H9 (cell line): ENCODE results near the gene ELFN2. TPM values are rescaled to one million over a fixed set of nuclear protein-coding genes. Genes with fewer than 3 reads are reported as not detected.

Experiments
- DNase-seq: peaks from one replicate; pipeline ENCODE4 v3.0.0-alpha.2; 2017
- H2AFZ ChIP-seq: one replicate; pipeline ENCODE4 v1.6.1; 2013; ENCODE audit warnings: mild to moderate bottlenecking, low read length, control low read depth, moderate library complexity
- H2AK5ac ChIP-seq: 2 replicates; pipeline ENCODE4 v1.6.1; 2013; ENCODE audit warnings: low read length, control low read depth, mixed read lengths; ENCODE audit not compliant: insufficient read length
- H2BK120ac ChIP-seq: one replicate; pipeline ENCODE4 v1.6.1; 2013; ENCODE audit warnings: low read depth, mild to moderate bottlenecking, low read length, control low read depth, inconsistent platforms; ENCODE audit not compliant: poor library complexity, severe bottlenecking
- H2BK12ac ChIP-seq: 2 replicates; pipeline ENCODE4 v1.6.1; 2013; ENCODE audit warnings: low read length, control low read depth, mixed read lengths, low read depth; ENCODE audit not compliant: insufficient read length
- H2BK15ac ChIP-seq: 2 replicates; pipeline ENCODE4 v1.6.1; 2013; ENCODE audit warnings: low read depth, low read length, control low read depth
- H2BK20ac ChIP-seq: one replicate; pipeline ENCODE4 v1.6.1; 2013; ENCODE audit warnings: low read depth, mild to moderate bottlenecking, low read length, control low read depth, inconsistent platforms; ENCODE audit not compliant: poor library complexity, severe bottlenecking
- H2BK5ac ChIP-seq: 2 replicates; pipeline ENCODE4 v1.6.1; 2013; ENCODE audit warnings: low read length, control low read depth, mixed read lengths; ENCODE audit not compliant: insufficient read length
- H3K14ac ChIP-seq: 2 replicates; pipeline ENCODE4 v1.6.1; 2013; ENCODE audit warnings: low read length, control low read depth; ENCODE audit not compliant: insufficient read depth
- H3K18ac ChIP-seq: 2 replicates; pipeline ENCODE4 v1.6.1; 2013; ENCODE audit warnings: low read depth, mild to moderate bottlenecking, mixed read lengths, low read length, control low read depth; ENCODE audit not compliant: insufficient read length
- H3K23ac ChIP-seq: 2 replicates; pipeline ENCODE4 v1.6.1; 2013; ENCODE audit warnings: low read length, control low read depth, mixed read lengths, low read depth; ENCODE audit not compliant: insufficient read length
- H3K23me2 ChIP-seq: 2 replicates; pipeline ENCODE4 v1.6.1; 2013; ENCODE audit warnings: low read depth, mild to moderate bottlenecking, mixed read lengths, low read length, control low read depth; ENCODE audit not compliant: insufficient read length, poor library complexity, severe bottlenecking
- H3K27ac ChIP-seq: 2 replicates; pipeline ENCODE4 v1.5.1; 2013; ENCODE audit warnings: low read length, control low read depth, mixed read lengths, low read depth; ENCODE audit not compliant: insufficient read length
- H3K27me3 ChIP-seq: 2 replicates; pipeline ENCODE4 v1.6.1; 2013; ENCODE audit warnings: low read length, control low read depth, inconsistent platforms; ENCODE audit not compliant: insufficient read depth
- H3K4ac ChIP-seq: 2 replicates; pipeline ENCODE4 v1.6.1; 2013; ENCODE audit warnings: low read depth, mild to moderate bottlenecking, control low read depth, inconsistent platforms, low read length, moderate library complexity
- H3K4me1 ChIP-seq: 2 replicates; pipeline ENCODE4 v1.6.1; 2013; ENCODE audit warnings: low read length, control low read depth, inconsistent platforms; ENCODE audit not compliant: insufficient read depth
- H3K4me2 ChIP-seq: 2 replicates; pipeline ENCODE4 v1.6.1; 2013; ENCODE audit warnings: low read length, control low read depth, mixed read lengths; ENCODE audit not compliant: insufficient read length, insufficient read depth
- H3K56ac ChIP-seq: 2 replicates; pipeline ENCODE4 v1.6.1; 2013; ENCODE audit warnings: low read depth, mild to moderate bottlenecking, mixed read lengths, low read length, control low read depth; ENCODE audit not compliant: insufficient read length
- H3K79me1 ChIP-seq: 2 replicates; pipeline ENCODE4 v1.6.1; 2013; ENCODE audit warnings: low read depth, mild to moderate bottlenecking, moderate library complexity, low read length, control low read depth, inconsistent platforms; ENCODE audit not compliant: insufficient read depth, poor library complexity, severe bottlenecking
- H3K79me2 ChIP-seq: 2 replicates; pipeline ENCODE4 v1.6.1; 2013; ENCODE audit warnings: low read length, control low read depth, inconsistent platforms; ENCODE audit not compliant: insufficient read depth
- H3K9ac ChIP-seq: 2 replicates; pipeline ENCODE4 v1.6.1; 2013; ENCODE audit warnings: low read length, control low read depth, mixed read lengths; ENCODE audit not compliant: insufficient read length; ENCODE audit errors: extremely low read depth
- H3K9me3 ChIP-seq: one replicate; pipeline ENCODE4 v1.6.1; 2013; ENCODE audit warnings: low read depth, low read length, inconsistent platforms; ENCODE audit not compliant: control insufficient read depth
- H3T11ph ChIP-seq: one replicate; pipeline ENCODE4 v1.6.1; 2013; ENCODE audit warnings: mild to moderate bottlenecking, low read length, control low read depth, inconsistent platforms
- H4K20me1 ChIP-seq: one replicate; pipeline ENCODE4 v1.6.1; 2013; ENCODE audit not compliant: control insufficient read depth, insufficient read length, insufficient read depth
- H4K5ac ChIP-seq: 2 replicates; pipeline ENCODE4 v1.6.1; 2013; ENCODE audit warnings: low read depth, mild to moderate bottlenecking, mixed read lengths, low read length, control low read depth; ENCODE audit not compliant: insufficient read length
- H4K8ac ChIP-seq: replicated peaks from 2 replicates; pipeline ENCODE4 v1.6.1; 2013; ENCODE audit warnings: low read length, control low read depth, mixed read lengths, low read depth; ENCODE audit not compliant: insufficient read length
- H4K91ac ChIP-seq: 2 replicates; pipeline ENCODE4 v1.6.1; 2013; ENCODE audit warnings: low read depth, mild to moderate bottlenecking, moderate library complexity, mixed read lengths, low read length, control low read depth; ENCODE audit not compliant: insufficient read length
- H3K27ac Mint-ChIP-seq, 3 experiments: 2 replicates in 2 of 3; 3 replicates in 1 of 3; pipeline ENCODE4 v1.8.0; 2020 to 2021; ENCODE audit warnings: mixed read lengths in 3 of 3, mild to moderate bottlenecking in 1 of 3, moderate library complexity in 1 of 3
- H3K27me3 Mint-ChIP-seq: 2 replicates; pipeline ENCODE4 v1.8.0; 2021; ENCODE audit warnings: low read depth, mild to moderate bottlenecking, moderate library complexity, mixed read lengths
- H3K36me3 Mint-ChIP-seq, 3 experiments: 2 replicates in 2 of 3; 3 replicates in 1 of 3; pipeline ENCODE4 v1.8.0; 2020 to 2021; ENCODE audit warnings: low read depth in 3 of 3, mixed read lengths in 3 of 3; ENCODE audit not compliant: insufficient read depth in 1 of 3
- H3K4me1 Mint-ChIP-seq, 2 experiments: 2 replicates each; pipeline ENCODE4 v1.8.0; 2020; ENCODE audit warnings: mixed read lengths in 2 of 2
- H3K4me3 Mint-ChIP-seq, 2 experiments: 2 replicates in 1 of 2; 3 replicates in 1 of 2; pipeline ENCODE4 v1.8.0; 2020 to 2021; ENCODE audit warnings: mild to moderate bottlenecking in 2 of 2, mixed read lengths in 2 of 2, moderate library complexity in 1 of 2
- H3K9me3 Mint-ChIP-seq, 2 experiments: 2 replicates in 1 of 2; 3 replicates in 1 of 2; pipeline ENCODE4 v1.8.0; 2020; ENCODE audit warnings: mild to moderate bottlenecking in 2 of 2, mixed read lengths in 2 of 2, moderate library complexity in 1 of 2
- WGBS: extraction: QIAGEN DNeasy Blood & Tissue Kit; methylation state at CpG from one replicate; pipeline ENCODE4 v1.1.7; 2013; ENCODE audit warnings: missing lambda C conversion rate, low lambda C conversion rate, mixed read lengths; ENCODE audit not compliant: insufficient read length; ENCODE audit errors: extremely low coverage; 5-methylcytosine and 5-hydroxymethylcytosine counted together
- total RNA-seq: library from RNA; stranded (reverse); gene quantifications from 2 replicates; pipeline ENCODE4 v1.2.1, GENCODE V29; 2021
- TF ChIP-seq, protein P1 (sequence below): fragments of 200-600 bp; sonication (generic); conservative IDR thresholded peaks from 3 replicates; pipeline ENCODE4 v1.8.0; 2021; ENCODE audit warnings: antibody characterized with exemption, mild to moderate bottlenecking

The ELFN2 gene
- total RNA-seq, 1 experiment from 2014 or later = 0.70 TPM

DNA sequence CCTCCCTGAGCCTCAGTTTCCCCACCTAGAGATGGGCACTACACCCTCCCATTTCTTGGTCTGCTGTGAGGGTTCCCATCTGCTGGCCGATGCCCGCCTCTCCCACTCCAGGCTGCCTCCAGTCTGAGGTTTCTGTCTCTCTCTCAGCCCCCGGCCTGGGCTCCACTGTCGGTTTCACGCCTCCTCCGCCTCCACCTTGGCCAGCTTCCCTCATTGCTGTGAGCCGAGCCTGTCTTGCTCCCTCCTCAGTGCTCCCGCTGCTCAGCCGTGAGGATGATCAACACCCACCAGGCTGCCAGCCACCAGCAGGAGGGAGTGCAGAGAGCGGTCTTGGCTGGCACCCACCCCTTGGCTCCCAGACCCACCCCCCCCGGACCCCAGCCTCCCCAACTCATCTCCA is 83.9 kb downstream of the ELFN2 start:
- no peaks in the 10 kb centered on the region for H3K36me3 Mint-ChIP-seq
- H3K4me1 ChIP-seq = no peaks in the 10 kb centered on the region; the same call in 1 of the 2 replicates
- no peak overlapping the region for H2AFZ ChIP-seq
- H4K91ac ChIP-seq = no peak overlapping the region
- H2BK15ac ChIP-seq = no peak overlapping the region
- no peak overlapping the region for H2AK5ac ChIP-seq
- H3K9ac ChIP-seq = no peak overlapping the region
- no peaks in the 10 kb centered on the region for H3K79me2 ChIP-seq
- H3K9me3 Mint-ChIP-seq = no peaks in the 10 kb centered on the region; a peak in 1 of 5 replicates
- TF ChIP-seq, protein P1, sequence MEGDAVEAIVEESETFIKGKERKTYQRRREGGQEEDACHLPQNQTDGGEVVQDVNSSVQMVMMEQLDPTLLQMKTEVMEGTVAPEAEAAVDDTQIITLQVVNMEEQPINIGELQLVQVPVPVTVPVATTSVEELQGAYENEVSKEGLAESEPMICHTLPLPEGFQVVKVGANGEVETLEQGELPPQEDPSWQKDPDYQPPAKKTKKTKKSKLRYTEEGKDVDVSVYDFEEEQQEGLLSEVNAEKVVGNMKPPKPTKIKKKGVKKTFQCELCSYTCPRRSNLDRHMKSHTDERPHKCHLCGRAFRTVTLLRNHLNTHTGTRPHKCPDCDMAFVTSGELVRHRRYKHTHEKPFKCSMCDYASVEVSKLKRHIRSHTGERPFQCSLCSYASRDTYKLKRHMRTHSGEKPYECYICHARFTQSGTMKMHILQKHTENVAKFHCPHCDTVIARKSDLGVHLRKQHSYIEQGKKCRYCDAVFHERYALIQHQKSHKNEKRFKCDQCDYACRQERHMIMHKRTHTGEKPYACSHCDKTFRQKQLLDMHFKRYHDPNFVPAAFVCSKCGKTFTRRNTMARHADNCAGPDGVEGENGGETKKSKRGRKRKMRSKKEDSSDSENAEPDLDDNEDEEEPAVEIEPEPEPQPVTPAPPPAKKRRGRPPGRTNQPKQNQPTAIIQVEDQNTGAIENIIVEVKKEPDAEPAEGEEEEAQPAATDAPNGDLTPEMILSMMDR = no peak
- no peak overlapping the region for H2BK5ac ChIP-seq
- no peak for DNase-seq
- H3K27ac Mint-ChIP-seq = no peak overlapping the region
- no peaks in the 10 kb centered on the region for H3K9me3 ChIP-seq
- H3K4me2 ChIP-seq = no peak overlapping the region
- no peak overlapping the region for H2BK20ac ChIP-seq
- peaks cover 26% of the 10 kb centered on the region for H3K27me3 Mint-ChIP-seq
- no peak overlapping the region for H3K4ac ChIP-seq
- H3K4me3 Mint-ChIP-seq = no peak overlapping the region
- H4K5ac ChIP-seq = no peak overlapping the region
- H4K20me1 ChIP-seq = no peaks in the 10 kb centered on the region
- no peak overlapping the region for H3K27ac ChIP-seq
- no peak overlapping the region for H2BK12ac ChIP-seq
- H3K14ac ChIP-seq = no peak overlapping the region; the same call in 1 of the 2 replicates
- no peaks in the 10 kb centered on the region for H3K79me1 ChIP-seq
- no peak overlapping the region for H3K23ac ChIP-seq
- H3K56ac ChIP-seq = no peak overlapping the region
- H4K8ac ChIP-seq = no peak overlapping the region
- no peak overlapping the region for H3K18ac ChIP-seq
- peaks cover 27 to 48% of the 10 kb centered on the region in 2 experiments for H3K4me1 Mint-ChIP-seq
- H2BK120ac ChIP-seq = no peak overlapping the region
- H3T11ph ChIP-seq = no peak overlapping the region
- H3K23me2 ChIP-seq = no peaks in the 10 kb centered on the region
- WGBS = no CpG with 5 or more reads among the region's 11 CpGs
- H3K27me3 ChIP-seq = no peaks in the 10 kb centered on the region
